HG02885 (cell line): ENCODE results near the gene ZFYVE21.
"Not testable (repeated sequence)": the region's sequence is repeated elsewhere in the genome, so short reads cannot be mapped to it uniquely, and the experiment has no call there.

ENCODE experiments used
- ATAC-seq: cut with Tn5 transposase; IDR thresholded peaks from one replicate; pipeline ENCODE4 v1.9.1; 2021; ENCODE audit warnings: mild to moderate bottlenecking; ENCODE audit not compliant: unreplicated experiment, poor library complexity

The ZFYVE21 gene

DNA sequence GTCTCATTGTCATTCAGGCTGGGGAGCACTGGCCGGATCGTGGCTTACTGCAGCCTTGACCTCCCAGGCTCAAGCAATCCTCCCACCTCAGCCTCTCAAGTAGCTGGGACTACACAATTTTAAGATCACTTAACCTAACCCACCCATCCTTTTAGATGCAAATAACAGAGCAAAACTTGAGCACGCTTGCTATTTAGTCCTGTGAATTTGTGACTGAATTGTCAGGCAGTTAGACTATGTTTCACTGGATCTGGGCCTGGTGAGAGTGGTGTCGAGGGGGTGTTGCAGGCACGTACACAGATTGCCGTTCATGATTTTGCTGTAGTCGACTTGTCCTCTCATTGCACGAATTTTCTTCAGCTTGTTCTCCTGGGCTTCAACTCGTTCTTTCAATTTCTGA lies 38.2 kb downstream of the ZFYVE21 start:
- ATAC-seq = no peak

GRCh38 chr14:103755060-103755459 lies 39.5 kb downstream of the ZFYVE21 start:
- ATAC-seq = no peak

- ATAC-seq = no peak
Observed at GRCh38 chr14:103758059-103758776, 42.6 kb downstream of the ZFYVE21 start.

- no peak for ATAC-seq
Observed at GRCh38 chr14:103762036-103762435, 46.4 kb downstream of the ZFYVE21 start.

- no peak for ATAC-seq
Observed at GRCh38 chr14:103762541-103762940, 46.9 kb downstream of the ZFYVE21 start.

DNA sequence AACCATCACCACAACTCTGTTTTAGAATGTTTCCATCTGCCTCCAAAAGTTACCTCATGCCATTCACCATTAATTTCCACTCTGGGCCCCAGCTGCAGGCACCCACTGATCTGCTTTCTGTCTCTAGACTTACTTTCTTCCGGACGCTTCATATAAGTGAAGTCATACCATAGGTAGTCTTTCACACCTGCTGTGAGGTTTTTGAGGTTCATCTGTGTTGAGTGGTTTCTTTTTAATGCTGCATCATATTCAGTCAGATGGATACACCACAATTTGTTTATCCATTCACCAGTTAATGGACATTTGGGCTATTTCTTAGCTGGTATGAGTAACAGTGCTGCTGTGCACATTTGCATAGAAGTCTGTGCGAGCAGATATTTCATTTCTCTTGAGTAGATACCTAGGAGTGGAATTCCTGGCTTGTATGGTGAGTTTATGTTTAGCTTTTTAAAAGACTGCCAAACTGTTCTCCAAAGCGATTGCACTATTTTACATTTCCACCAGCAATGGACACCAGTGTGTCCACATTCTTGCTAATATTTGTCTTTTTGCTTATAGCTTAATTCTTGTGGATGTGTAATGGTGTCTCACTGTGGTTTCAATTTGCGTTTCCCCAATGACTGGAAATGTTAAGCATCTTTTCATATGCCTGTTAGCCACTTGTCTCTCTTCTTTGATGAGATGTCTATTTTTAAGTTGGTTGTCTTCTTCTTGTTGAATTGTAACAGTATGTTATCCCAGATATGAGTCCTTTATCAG lies 48.3 kb downstream of the ZFYVE21 start:
- ATAC-seq = peak; percentile 81

DNA sequence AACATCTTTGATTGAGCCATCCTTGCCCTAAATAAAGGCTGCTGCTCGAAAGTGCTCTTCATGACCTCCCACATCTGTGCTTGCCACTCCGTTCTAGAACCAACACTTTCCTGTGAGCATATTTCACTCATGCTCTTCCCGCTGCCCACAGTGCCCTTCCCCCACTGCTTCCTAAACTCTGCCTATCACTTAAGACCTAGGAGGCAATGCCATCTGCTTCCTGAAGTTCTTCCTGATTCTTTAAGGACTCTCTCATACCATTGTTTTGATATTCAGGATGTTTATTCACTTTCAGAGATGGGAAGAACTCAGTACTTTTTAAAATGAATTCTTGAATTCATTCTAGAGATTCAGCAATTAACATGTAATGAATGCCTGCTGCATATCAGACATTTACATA lies 49.9 kb downstream of the ZFYVE21 start:
- ATAC-seq = no peak

- no peak for ATAC-seq
Observed at GRCh38 chr14:103767336-103767894, 51.8 kb downstream of the ZFYVE21 start.

DNA sequence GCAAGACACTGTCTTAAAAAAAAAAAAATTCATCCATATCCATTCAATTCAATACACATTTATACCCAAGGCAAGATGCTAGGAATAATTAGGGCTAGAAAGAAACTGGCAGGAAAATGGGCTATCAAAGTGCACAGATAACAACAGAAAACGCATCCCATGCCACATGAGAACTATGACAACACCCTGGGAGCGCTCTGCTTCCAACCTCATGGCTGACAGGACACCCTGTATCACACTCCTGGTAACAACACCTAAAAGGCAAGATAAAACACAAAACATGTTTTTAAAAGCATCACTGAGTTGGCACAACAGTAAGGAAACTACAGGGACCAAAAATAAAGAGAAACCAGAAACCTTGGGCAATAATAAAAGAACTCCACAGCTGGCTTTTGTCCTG lies 54.9 kb downstream of the ZFYVE21 start:
- ATAC-seq = no peak

DNA sequence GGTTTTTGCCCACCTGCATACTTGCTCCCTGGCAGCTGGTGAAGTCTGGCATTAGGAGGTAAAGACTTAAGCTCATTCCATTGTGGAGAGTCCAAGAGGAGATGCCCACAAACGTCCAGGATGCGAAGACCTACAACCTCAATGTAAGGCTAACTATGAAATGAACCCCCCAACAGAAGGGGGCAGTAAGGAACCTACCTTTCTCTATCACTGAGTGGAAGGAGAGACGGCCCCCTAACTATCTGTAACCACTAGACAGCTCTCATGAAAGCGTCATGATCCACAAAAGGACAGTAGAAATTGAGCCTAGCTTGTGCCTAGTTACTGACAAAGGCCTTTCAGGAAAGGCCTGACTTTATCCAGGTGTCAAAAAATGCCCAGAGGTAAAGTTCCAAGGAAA lies 55.3 kb downstream of the ZFYVE21 start:
- ATAC-seq = no peak

- ATAC-seq = no peak
Observed at GRCh38 chr14:103772078-103772712, 56.6 kb downstream of the ZFYVE21 start.

DNA sequence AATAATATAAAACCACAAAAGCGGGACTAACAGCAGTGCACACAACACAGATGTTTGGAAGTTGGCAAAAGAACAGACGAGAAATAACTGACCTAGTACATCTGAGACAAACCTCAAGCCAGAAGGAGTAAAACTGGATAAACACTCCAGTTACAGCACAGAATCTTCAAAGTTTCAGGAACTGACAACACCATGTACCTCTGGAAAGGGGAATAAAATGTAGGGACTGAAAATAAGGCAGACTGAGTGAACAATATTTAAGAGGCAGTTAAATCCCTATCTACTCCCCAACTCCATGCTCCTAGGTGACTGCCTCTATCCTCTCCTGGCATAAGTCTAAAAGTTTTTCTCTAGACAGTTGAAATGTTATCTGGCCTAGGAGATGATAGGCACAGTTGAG lies 57.9 kb downstream of the ZFYVE21 start:
- ATAC-seq = no peak

DNA sequence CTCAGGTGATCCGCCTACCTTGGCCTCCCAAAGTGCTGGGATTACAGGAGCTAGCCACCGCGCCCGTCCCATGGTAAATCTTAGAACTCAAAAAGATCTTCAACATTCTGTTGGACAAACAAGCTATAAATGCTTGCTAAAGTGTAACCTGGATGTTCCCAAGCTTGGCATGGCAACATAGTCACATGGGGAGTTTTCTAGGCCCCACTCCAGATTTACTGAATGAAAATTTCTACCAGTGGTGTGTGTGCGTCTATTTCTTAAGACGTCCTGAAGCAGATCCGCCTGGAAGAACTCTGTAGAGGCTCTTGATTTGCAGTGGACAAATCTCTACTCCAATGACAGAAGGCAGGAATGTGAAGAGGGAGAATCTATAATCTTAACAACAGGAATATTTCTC lies 59.9 kb downstream of the ZFYVE21 start:
- no peak for ATAC-seq

GRCh38 chr14:103776319-103776718 lies 60.7 kb downstream of the ZFYVE21 start:
- ATAC-seq = not testable (repeated sequence)

GRCh38 chr14:103782376-103782775 lies 66.8 kb downstream of the ZFYVE21 start:
- no peak for ATAC-seq
